Measurements from ENCODE around the gene HCLS1.
"Not testable (repeated sequence)": the region's sequence is repeated elsewhere in the genome, so short reads cannot be mapped to it uniquely, and the experiment has no call there.

HCLS1 gene

GRCh38 chr3:121599900-121600299, 60.8 kb downstream of the HCLS1 start:
- in situ Hi-C loops (cut with MboI; ENCODE audit: low sequenced_read_pairs): not testable (repeated sequence)

GRCh38 chr3:121598564-121598963, 62.1 kb downstream of the HCLS1 start:
- in situ Hi-C loops (cut with MboI; ENCODE audit: low sequenced_read_pairs): no loop called here

- in situ Hi-C loops (cut with MboI; ENCODE audit: low sequenced_read_pairs): no loop called here
Observed at GRCh38 chr3:121595765-121596406, 64.8 kb downstream of the HCLS1 start.

DNA sequence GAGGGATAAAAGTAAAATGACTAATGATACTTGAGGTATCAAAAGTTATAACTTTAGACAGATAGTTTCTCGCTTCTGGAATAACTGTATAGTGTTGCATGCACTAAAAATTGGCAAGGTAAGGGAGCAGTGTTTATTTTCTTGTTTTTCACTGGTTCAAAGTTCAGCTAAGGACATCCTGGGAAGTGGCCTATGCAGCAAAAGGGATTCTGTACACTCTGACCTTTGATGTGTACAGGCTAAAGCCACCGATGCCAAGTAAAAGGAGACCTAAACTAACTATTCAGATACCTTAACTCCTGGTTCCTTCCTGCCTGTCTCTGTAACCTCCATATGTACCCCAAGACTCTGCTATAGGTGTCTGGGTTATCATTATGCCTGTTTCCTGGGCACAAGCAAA, 65.9 kb downstream of the HCLS1 start:
- in situ Hi-C loops (cut with MboI; ENCODE audit: low sequenced_read_pairs): no loop called here

DNA sequence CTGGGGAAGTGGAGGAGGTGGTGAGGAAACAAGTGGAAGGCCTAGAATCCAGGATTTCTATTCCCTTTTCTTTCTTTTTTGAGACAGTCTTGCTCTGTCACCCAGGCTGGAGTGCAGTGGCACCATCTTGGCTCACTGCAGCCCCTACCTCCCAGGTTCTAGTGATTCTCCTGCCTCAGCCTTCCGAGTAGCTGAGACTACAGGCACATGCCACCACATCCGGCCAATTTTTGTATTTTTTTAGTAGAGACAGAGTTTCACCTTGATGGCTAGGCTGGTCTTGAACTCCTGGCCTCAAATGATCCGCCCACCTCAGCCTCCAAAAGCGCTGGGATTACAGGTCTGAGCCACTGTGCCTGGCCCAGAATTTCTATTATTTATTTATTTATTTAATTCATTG, 66.9 kb downstream of the HCLS1 start:
- in situ Hi-C loops (cut with MboI; ENCODE audit: low sequenced_read_pairs): not testable (repeated sequence)

GRCh38 chr3:121592856-121593702, 67.6 kb downstream of the HCLS1 start, which contains the start of gene FBXO40:
Gene FBXO40, plus strand, starts transcription at chr3:121593379. Its CDS starts 27,197 bp downstream, at chr3:121620576.
- in situ Hi-C loops (cut with MboI; ENCODE audit: low sequenced_read_pairs): no loop called here

GRCh38 chr3:121584418-121584817, 76.3 kb downstream of the HCLS1 start:
- in situ Hi-C loops (cut with MboI; ENCODE audit: low sequenced_read_pairs): no loop called here

DNA sequence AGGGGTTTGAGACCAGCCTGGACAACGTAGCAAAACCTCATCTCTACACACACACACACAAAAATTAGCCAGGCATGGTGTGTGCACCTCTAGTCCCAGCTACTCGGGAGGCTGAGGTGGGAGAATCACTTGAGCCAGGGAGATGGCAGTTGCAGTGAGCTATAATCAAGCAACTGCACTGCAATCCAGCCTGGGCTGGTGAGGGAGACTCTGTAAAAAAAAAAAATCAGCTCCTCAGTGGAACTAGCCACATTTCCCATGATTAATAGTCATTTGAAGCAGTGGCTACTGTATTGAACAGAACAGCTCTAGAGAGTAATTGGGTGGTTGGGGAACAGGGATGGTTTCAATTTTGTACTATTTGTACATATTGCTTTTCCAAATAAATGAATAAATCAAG, 79.0 kb downstream of the HCLS1 start:
- in situ Hi-C loops (cut with MboI; ENCODE audit: low sequenced_read_pairs): no loop called here

Data from HL-60/S4 treated with retinoic acid at 250 ng/mL for 4 days and 3 days (cell line).